Measurements from ENCODE around the gene SLC13A3.

DNA sequence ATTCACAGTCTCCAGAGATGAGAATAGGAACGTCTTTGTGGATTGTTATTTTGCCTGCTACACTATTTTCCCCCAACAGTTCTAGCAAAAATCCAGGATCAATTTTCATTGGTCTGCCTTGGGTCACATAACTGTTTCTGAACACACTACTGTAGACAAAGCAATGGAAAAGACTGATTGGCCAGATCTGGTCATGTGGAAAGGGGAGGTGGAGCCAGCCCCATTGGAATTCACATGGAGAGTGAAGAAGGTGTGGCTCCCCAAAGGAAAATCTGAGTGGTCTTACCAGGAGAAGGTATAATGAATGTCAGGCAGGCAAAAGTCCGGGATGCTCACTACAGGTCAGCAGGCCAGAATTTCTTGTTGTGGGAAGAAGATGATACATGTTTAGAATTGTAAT lies 47.5 kb upstream of the SLC13A3 start:
- no peak for TF ChIP-seq CTCF (IDR thresholded peaks at IDR 0.05; ENCODE audit: insufficient read depth, low read length, poor library complexity, severe bottlenecking)
- TF ChIP-seq EZH2phosphoT487 (conservative IDR thresholded peaks at IDR 0.05; ENCODE audit: low read length), result no peak
